Posterior vena cava (tissue), 2 donors: ENCODE measurements around the gene SPAG8. TPM values are rescaled to one million over a fixed set of nuclear protein-coding genes. Genes with fewer than 3 reads are reported as not detected.

ENCODE experiments used
- DNase-seq: peaks from one replicate; pipeline ENCODE4 v3.0.0-alpha.2; 2020; ENCODE audit warnings: low spot score
- intact Hi-C, 2 donors: fragments of 100-400 bp; cut with DNase I; formaldehyde crosslinking; loops; one replicate each; pipeline versions ENCODE4 v1.14.1 to v1.14.2; 2022 to 2023
- total RNA-seq, 2 donors: library from RNA; stranded (reverse); fragmentation: NEBNext Ultra II Directional; extraction: Animal tissue kit (Norgen Biotek cat#: 25700); gene quantifications; one replicate each; pipeline ENCODE4 v1.2.1, GENCODE V29; 2021
- donor health status: DM: yes; HTN: yes; CAD: no.
- donor health status: DM: yes; HTN: yes; CAD: no.

Gene SPAG8
- total RNA-seq, 2 donors from 2014 or later, result 0.76 to 3.1 TPM

GRCh38 chr9:35791297-35791921 is 20.7 kb downstream of the SPAG8 start, which contains the start of gene NPR2:
Gene NPR2 (plus strand): TSS chr9:35791591. CDS start chr9:35792409, 818 bp downstream.
- no peak for DNase-seq
- intact Hi-C loops, result loop anchor here in 1 of 2 donors (5.0 kb wide), 2 partner anchors 36 to 91 kb away; partner anchors contain the start of genes FAM221B and TMEM8B

DNA sequence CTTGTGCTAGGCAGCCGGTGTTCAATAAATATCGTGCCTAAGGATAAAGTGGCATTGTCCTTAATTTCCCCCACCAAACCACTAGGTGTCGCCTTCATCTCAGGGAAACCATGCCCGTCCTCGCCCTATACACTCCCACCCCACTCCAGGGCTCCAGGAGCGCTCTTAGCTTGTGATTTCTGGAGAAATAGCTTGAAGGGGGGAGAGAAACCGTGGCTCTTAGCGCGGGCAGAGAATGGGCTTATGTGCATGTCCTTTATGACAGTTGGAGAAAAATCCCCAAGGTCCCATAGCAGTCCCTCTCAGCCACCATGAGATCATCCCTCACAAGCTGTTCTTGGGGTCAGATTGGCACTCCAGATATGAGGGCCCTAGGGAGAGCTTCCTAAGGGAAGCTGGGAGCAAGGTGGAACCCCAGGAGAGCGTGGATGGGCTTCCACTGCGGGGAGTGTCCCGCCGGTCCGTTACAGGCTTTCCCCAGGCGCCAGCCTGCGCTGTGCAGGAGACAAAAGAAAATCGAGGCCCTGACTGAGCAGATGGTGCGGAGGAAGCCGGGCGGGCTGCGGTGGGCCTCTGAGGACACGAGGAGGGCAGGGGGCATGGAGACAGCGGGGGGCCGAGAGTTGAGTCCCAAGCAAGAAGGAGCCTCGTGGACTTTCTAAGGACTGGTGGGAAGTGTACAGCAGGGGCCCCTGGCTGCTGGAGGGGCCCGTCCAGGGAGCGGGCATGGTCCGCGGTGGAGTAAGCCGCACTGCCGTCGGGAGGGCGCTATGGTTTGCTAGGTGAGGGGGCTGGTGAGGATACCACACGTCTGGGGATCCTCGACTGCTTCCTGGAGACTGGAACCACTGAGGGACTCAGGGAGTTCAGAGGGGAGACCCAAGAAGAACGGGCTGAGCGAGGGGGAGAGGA is 21.4 kb downstream of the SPAG8 start:
- peak; percentile 85 for DNase-seq
- intact Hi-C loops, result loop anchor here in 1 of 2 donors (5.0 kb wide), 2 partner anchors 37 to 92 kb away; partner anchors contain the start of genes FAM221B and TMEM8B

DNA sequence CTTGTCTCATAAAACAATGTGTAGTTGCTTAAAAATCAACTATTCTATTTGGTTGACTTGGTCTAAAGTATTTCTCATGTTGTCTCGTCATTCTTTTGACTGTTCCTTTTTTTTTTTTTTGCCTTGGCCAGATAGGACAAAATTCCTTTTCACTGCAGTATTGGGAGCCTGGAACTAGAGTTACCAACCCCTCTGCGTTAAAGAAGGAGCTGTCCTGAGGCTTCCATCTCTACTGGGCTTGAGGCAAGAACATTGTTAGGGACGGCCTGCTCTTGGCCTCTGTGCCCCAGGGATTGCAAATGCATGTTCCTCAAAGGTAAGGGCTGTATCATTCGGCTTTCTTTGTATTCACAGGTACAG is 22.1 kb downstream of the SPAG8 start:
- intact Hi-C loops, result loop anchor here in 1 of 2 donors (5.0 kb wide), 2 partner anchors 37 to 92 kb away; partner anchors contain the start of genes FAM221B and TMEM8B

GRCh38 chr9:35789541-35789940 is 22.5 kb downstream of the SPAG8 start:
- DNase-seq, result no peak
- intact Hi-C loops, result loop anchor here in 1 of 2 donors (10.0 kb wide), 1 partner anchor 115 kb away; the partner anchor contains the start of genes HRCT1 and SPAAR

More for the DNA sequence above, 22.1 kb downstream of the SPAG8 start:
- DNase-seq, result no peak

DNA sequence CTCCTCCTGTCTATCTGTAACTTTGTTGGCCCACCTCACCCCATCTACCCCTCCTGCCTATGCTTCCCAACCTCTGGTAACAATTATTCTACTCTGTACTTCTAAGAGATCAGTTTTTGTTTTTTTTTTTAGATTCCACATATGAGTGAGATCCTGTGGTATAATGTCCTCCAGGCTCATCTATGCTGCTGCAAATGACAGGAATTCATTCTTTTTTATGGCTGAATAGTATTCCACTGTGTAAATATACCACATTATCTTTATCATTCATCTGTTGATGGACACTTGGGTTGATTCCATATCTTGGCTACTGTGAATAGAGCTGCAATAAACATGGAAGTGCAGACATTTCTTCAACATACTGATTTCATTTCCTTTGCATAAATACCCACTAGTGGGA is 28.6 kb downstream of the SPAG8 start:
- intact Hi-C loops, result loop anchor here in 1 of 2 donors (10.0 kb wide), 1 partner anchor 121 kb away; the partner anchor contains the start of genes HRCT1 and SPAAR

DNA sequence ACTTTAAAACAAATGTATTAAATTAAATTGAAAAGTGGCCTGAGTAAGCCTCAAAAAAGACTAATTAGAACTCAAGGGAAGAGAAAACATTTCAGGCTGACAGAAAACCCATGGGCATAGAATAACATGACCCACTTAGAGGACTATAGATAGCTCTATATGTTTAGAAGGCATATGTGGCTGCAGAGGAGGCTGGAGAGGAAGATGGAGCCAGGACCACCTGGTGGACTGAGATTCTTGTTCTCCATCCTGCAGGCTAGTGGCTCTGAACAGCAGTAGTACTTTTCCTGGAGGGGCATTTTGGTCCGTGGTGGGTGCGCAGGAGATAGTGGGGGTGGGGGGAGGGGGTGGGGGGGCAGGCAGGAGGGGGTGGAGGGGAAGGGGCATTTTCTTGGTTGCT is 31.0 kb downstream of the SPAG8 start:
- intact Hi-C loops, result loop anchor here in 1 of 2 donors (10.0 kb wide), 1 partner anchor 124 kb away; the partner anchor contains the start of genes HRCT1 and SPAAR
- DNase-seq, result no peak

More for the DNA sequence above, 28.6 kb downstream of the SPAG8 start:
- no peak for DNase-seq

GRCh38 chr9:35778496-35778895 is 33.6 kb downstream of the SPAG8 start:
- no peak for DNase-seq
- intact Hi-C loops, result loop anchor here in 1 of 2 donors (5.0 kb wide), 1 partner anchor 114 kb away; no protein-coding TSS in a partner anchor

- intact Hi-C loops, result loop anchor here in 1 of 2 donors (5.0 kb wide), 1 partner anchor 116 kb away; no protein-coding TSS in a partner anchor
These were observed 36.0 kb downstream of the SPAG8 start for GRCh38 chr9:35776018-35776417.

GRCh38 chr9:35774907-35775635 is 37.0 kb downstream of the SPAG8 start:
- intact Hi-C loops, result loop anchor here (1.0 to 5.0 kb wide), 2 partner anchors 10 to 117 kb away; no protein-coding TSS in a partner anchor
- DNase-seq, result no peak

More at GRCh38 chr9:35776018-35776417, 36.0 kb downstream of the SPAG8 start:
- DNase-seq, result no peak

GRCh38 chr9:35771943-35772342 is 40.1 kb downstream of the SPAG8 start:
- no peak for DNase-seq
- intact Hi-C loops, result no loop called here

DNA sequence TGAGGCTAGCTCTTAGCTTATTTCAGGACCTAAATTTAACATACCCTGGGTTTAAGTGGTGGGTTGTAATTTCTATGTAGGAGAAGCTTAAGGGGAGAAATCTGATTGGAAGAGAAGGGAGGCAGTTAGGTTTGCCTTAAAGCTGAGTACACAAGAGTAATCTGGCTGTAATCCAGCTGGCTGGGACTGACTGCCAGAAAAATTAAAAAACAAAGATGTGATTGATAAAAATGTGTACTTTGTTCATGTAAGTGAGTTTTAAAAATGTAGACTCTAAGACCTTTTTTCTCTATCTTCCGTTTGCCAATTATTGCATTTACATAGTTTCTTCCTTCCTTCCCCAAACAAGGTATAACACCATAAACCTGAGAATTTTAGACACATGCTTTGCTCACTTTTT is 40.5 kb downstream of the SPAG8 start:
- intact Hi-C loops, result no loop called here
- no peak for DNase-seq

GRCh38 chr9:35771075-35771433 is 41.0 kb downstream of the SPAG8 start:
- intact Hi-C loops, result no loop called here
- DNase-seq, result no peak

- intact Hi-C loops, result no loop called here
- DNase-seq, result no peak
These were observed 42.3 kb downstream of the SPAG8 start for GRCh38 chr9:35769763-35770162.

GRCh38 chr9:35767458-35767857 is 44.6 kb downstream of the SPAG8 start:
- no peak for DNase-seq
- intact Hi-C loops, result no loop called here

GRCh38 chr9:35766997-35767396 is 45.1 kb downstream of the SPAG8 start:
- no peak for DNase-seq
- intact Hi-C loops, result no loop called here

DNA sequence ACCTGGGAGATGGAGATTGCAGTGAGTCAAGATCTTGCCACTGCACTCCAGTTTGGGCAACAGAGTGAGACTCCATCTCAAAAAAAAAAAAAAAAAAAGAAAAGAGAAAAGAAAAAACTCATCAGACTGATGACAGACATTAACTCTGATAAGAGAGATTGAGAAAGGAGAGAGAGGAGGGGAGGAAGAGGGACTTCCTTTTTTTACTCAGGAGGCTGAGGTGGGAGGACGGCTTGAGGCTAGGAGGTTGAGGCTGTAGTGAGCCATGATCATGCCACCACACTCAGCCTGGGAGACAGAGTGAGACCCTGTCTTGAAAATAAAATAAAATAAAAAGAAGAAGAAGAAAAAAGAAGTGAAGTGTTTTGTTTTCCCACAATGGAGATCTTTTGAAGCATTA is 48.3 kb downstream of the SPAG8 start:
- intact Hi-C loops, result no loop called here
- no peak for DNase-seq

DNA sequence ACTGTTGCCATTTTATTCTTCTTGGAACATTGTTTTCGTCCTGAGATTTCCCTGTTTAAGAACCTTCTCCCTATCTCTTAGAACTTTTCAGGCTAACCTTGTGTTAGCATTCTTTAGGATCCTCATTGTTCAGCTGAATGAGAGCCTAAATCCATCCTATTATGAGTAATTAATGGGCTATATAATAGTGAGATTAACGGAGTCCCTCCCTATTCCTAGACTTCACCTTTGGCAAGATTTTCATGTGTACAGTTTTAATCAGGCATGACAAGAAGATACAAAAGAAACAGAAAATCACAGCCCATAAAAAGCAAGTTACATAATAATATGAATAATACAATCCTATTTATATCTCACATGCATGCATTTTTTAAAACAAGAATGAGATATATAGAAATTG is 48.9 kb downstream of the SPAG8 start:
- intact Hi-C loops, result no loop called here

DNA sequence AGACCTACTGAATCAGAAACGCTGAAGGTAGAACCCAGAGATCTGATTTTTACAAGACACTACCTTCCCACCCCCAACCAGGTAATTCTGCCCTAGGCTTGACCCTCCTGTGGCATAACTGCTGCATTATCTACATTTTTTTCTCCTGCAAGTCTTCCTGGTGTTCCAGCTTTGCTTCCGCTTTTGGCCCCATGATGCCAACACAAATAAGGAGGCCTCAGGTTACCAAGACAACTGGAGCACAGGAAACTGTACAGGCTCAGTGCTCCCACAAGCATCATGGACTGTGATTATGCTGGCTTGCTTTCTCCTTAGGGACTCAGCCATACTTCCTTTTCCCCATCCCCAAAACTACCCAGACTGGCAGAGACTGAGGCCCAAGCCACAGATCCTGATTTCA is 51.4 kb downstream of the SPAG8 start:
- intact Hi-C loops, result no loop called here

More for the DNA sequence above, 48.9 kb downstream of the SPAG8 start:
- no peak for DNase-seq

GRCh38 chr9:35759795-35760194 is 52.3 kb downstream of the SPAG8 start:
- intact Hi-C loops, result no loop called here
- DNase-seq, result no peak

More for the DNA sequence above, 51.4 kb downstream of the SPAG8 start:
- no peak for DNase-seq
